ENCODE results near the gene CPNE4. TPM values are rescaled to one million over a fixed set of nuclear protein-coding genes. Genes with fewer than 3 reads are reported as not detected.
A peak's percentile ranks its signal among the peaks of the same experiment; 100 is the strongest.

CPNE4 gene
- total RNA-seq, 2 donors from 2014 or later, result not detected

GRCh38 chr3:131535131-131535530 lies 499.7 kb downstream of the CPNE4 start:
- intact Hi-C loops (cut with DNase I), result no loop called here
- Histone ChIP-seq H3K9me3 (no peaks in the 10 kb centered on the region), H3K4me3 (no peak overlapping the region), H3K27ac (no peak overlapping the region), H3K27me3 (no peaks in the 10 kb centered on the region), H3K4me1 (no peaks in the 10 kb centered on the region), H3K36me3 (replicated peaks in 1 of 2; ENCODE audit: insufficient read depth in 1 of 2, low read depth in 2 of 2) (no peaks in the 10 kb centered on the region)
- no peak for ATAC-seq
- DNase-seq, result no peak
- no peak for TF ChIP-seq CTCF (IDR thresholded peaks at IDR 0.05)
- TF ChIP-seq POLR2A (IDR thresholded peaks at IDR 0.05), result no peak
- 83 to 84% methylated on average over 3 of the region's 3 CpGs for WGBS, 2 donors

GRCh38 chr3:131532645-131533044 lies 502.2 kb downstream of the CPNE4 start:
- ATAC-seq (no peak), DNase-seq (no peak)

GRCh38 chr3:131530843-131531242 lies 504.0 kb downstream of the CPNE4 start:
- intact Hi-C loops (cut with DNase I), result no loop called here
- Histone ChIP-seq H3K4me3 (no peak overlapping the region), H3K4me1 (no peaks in the 10 kb centered on the region), H3K9me3 (no peaks in the 10 kb centered on the region), H3K36me3 (replicated peaks in 1 of 2; ENCODE audit: insufficient read depth in 1 of 2, low read depth in 2 of 2) (no peaks in the 10 kb centered on the region), H3K27ac (no peak overlapping the region), H3K27me3 (peaks cover 0 to 3% of the 10 kb centered on the region in 2 donors)
- TF ChIP-seq CTCF (IDR thresholded peaks at IDR 0.05) (no peak), POLR2A (IDR thresholded peaks at IDR 0.05) (no peak)
- DNase-seq (no peak), ATAC-seq (no peak)
- 58 to 63% methylated on average over 1 of the region's 1 CpG for WGBS, 2 donors

More at GRCh38 chr3:131532645-131533044, 502.2 kb downstream of the CPNE4 start:
- no peak overlapping the region for H3K4me3 ChIP-seq
- no peak for TF ChIP-seq POLR2A (IDR thresholded peaks at IDR 0.05)
- H3K4me1 ChIP-seq, result no peaks in the 10 kb centered on the region
- no peaks in the 10 kb centered on the region for H3K36me3 ChIP-seq (replicated peaks in 1 of 2; ENCODE audit: insufficient read depth in 1 of 2, low read depth in 2 of 2)
- H3K27me3 ChIP-seq, result no peaks in the 10 kb centered on the region
- H3K9me3 ChIP-seq, result no peaks in the 10 kb centered on the region
- intact Hi-C loops (cut with DNase I), result no loop called here
- H3K27ac ChIP-seq, result no peak overlapping the region

GRCh38 chr3:131530388-131530787 lies 504.4 kb downstream of the CPNE4 start:
- intact Hi-C loops (cut with DNase I), result no loop called here
- 72 to 78% methylated on average over 1 of the region's 1 CpG for WGBS, 2 donors
- no peak for ATAC-seq
- peaks cover 0 to 3% of the 10 kb centered on the region in 2 donors for H3K27me3 ChIP-seq
- H3K36me3 ChIP-seq (replicated peaks in 1 of 2; ENCODE audit: insufficient read depth in 1 of 2, low read depth in 2 of 2), result no peaks in the 10 kb centered on the region
- no peak for DNase-seq
- no peak overlapping the region for H3K4me3 ChIP-seq
- TF ChIP-seq POLR2A (IDR thresholded peaks at IDR 0.05) (no peak), CTCF (IDR thresholded peaks at IDR 0.05) (no peak)
- H3K27ac ChIP-seq, result no peak overlapping the region
- no peaks in the 10 kb centered on the region for H3K9me3 ChIP-seq
- no peaks in the 10 kb centered on the region for H3K4me1 ChIP-seq

GRCh38 chr3:131526801-131527347 lies 507.9 kb downstream of the CPNE4 start:
- H3K4me3 ChIP-seq, result peak overlapping the region in 1 of 2 donors; percentile 1
- TF ChIP-seq POLR2A (IDR thresholded peaks at IDR 0.05), result no peak
- TF ChIP-seq CTCF (IDR thresholded peaks at IDR 0.05), result peak in 4 of 7 experiments; percentile 16 to 39 (median 30)
- peaks cover 0 to 3% of the 10 kb centered on the region in 2 donors for H3K27me3 ChIP-seq
- DNase-seq (peak; percentile 37 to 63 (median 49)), ATAC-seq (peak; percentile 68)
- no peaks in the 10 kb centered on the region for H3K9me3 ChIP-seq
- WGBS, 2 donors, result 8 to 20% methylated on average over 1 to 37 of the region's 37 CpGs
- intact Hi-C loops (cut with DNase I), result no loop called here
- no peak overlapping the region for H3K27ac ChIP-seq
- no peaks in the 10 kb centered on the region for H3K4me1 ChIP-seq
- H3K36me3 ChIP-seq (replicated peaks in 1 of 2; ENCODE audit: insufficient read depth in 1 of 2, low read depth in 2 of 2), result no peaks in the 10 kb centered on the region

All from body of pancreas (tissue), 4 donors.